HepG2 (cell line): Measurements from ENCODE around the gene CSNK1G1. TPM values are rescaled to one million over a fixed set of nuclear protein-coding genes. Genes with fewer than 3 reads are reported as not detected.

ENCODE experiments used
- AKAP8 ChIP-seq: sonication (generic); formaldehyde crosslinking; IDR thresholded peaks from 2 replicates; pipeline ENCODE4 v1.5.1; 2020; ENCODE audit warnings: mild to moderate bottlenecking, missing genetic modification reagents
- BHLHE40 ChIP-seq: IDR thresholded peaks from 2 replicates; pipeline ENCODE4 v1.6.1; 2011; ENCODE audit warnings: low read length, improper control_type of control experiment
- CREM ChIP-seq, 2 experiments: sonication (generic) in 1 of 2; formaldehyde crosslinking in 1 of 2; IDR thresholded peaks; 2 replicates each; pipeline versions ENCODE4 v1.4.0 to v1.6.1; 2016 to 2020; ENCODE audit warnings: antibody characterized with exemption in 1 of 2, mild to moderate bottlenecking in 1 of 2, missing genetic modification reagents in 1 of 2
- HHEX ChIP-seq: IDR thresholded peaks from 2 replicates; pipeline ENCODE4 v1.6.1; 2016; ENCODE audit warnings: control low read depth
- HNF4G ChIP-seq, 2 experiments: sonication (generic) in 1 of 2; formaldehyde crosslinking in 1 of 2; IDR thresholded peaks; 2 replicates each; pipeline versions ENCODE4 v1.4.0 to v1.6.1; 2011 to 2020; ENCODE audit warnings: borderline replicate concordance in 2 of 2, low read depth in 2 of 2, mild to moderate bottlenecking in 2 of 2, low read length in 1 of 2, missing genetic modification reagents in 1 of 2, moderate library complexity in 1 of 2
- HNRNPLL ChIP-seq: fragments of 200-400 bp; formaldehyde crosslinking; IDR thresholded peaks from 2 replicates; pipeline ENCODE4 v1.6.1; 2017; ENCODE audit warnings: mild to moderate bottlenecking, low read depth, low read length; ENCODE audit not compliant: poor library complexity, severe bottlenecking
- IKZF4 ChIP-seq: sonication (generic); formaldehyde crosslinking; IDR thresholded peaks from 2 replicates; pipeline ENCODE4 v1.5.1; 2020; ENCODE audit warnings: borderline replicate concordance, mild to moderate bottlenecking, low read depth, missing genetic modification reagents; ENCODE audit errors: not compliant biosample characterization
- MED1 ChIP-seq: sonication (generic); formaldehyde crosslinking; IDR thresholded peaks from 2 replicates; pipeline ENCODE4 v1.4.0; 2020; ENCODE audit warnings: missing genetic modification reagents
- POLR2AphosphoS2 ChIP-seq: IDR thresholded peaks from 2 replicates; pipeline ENCODE4 v1.6.1; 2011; ENCODE audit warnings: low read depth, low read length, improper control_type of control experiment
- RFX5 ChIP-seq: IDR thresholded peaks from 2 replicates; pipeline ENCODE4 v1.6.1; 2011; ENCODE audit warnings: low read depth, low read length, improper control_type of control experiment
- SMYD3 ChIP-seq: sonication (generic); formaldehyde crosslinking; IDR thresholded peaks from 2 replicates; pipeline ENCODE4 v1.8.1; 2023; ENCODE audit warnings: mild to moderate bottlenecking, missing genetic modification reagents
- SNRNP70 ChIP-seq: fragments of 200-400 bp; formaldehyde crosslinking; IDR thresholded peaks from 2 replicates; pipeline ENCODE4 v1.6.1; 2017; ENCODE audit warnings: mild to moderate bottlenecking, low read depth, low read length, moderate library complexity
- TOPORS ChIP-seq: sonication (generic); formaldehyde crosslinking; IDR thresholded peaks from 2 replicates; pipeline ENCODE4 v1.8.0; 2023; ENCODE audit warnings: mild to moderate bottlenecking, missing genetic modification reagents
- ZFP36 ChIP-seq: fragments of 150-350 bp; IDR thresholded peaks from 2 replicates; pipeline ENCODE4 v1.6.1; 2018; ENCODE audit warnings: borderline replicate concordance, low read length, low read depth; ENCODE audit not compliant: partially characterized antibody
- ZNF263 ChIP-seq: sonication (generic); formaldehyde crosslinking; IDR thresholded peaks from 2 replicates; pipeline ENCODE4 v1.4.0; 2020; ENCODE audit warnings: missing genetic modification reagents
- ZNF430 ChIP-seq: sonication (generic); formaldehyde crosslinking; IDR thresholded peaks from 2 replicates; pipeline ENCODE4 v1.9.0; 2021; ENCODE audit warnings: mild to moderate bottlenecking, missing genetic modification reagents
- ZNF564 ChIP-seq: sonication (generic); formaldehyde crosslinking; IDR thresholded peaks from 2 replicates; pipeline ENCODE4 v1.8.1; 2023; ENCODE audit warnings: mild to moderate bottlenecking, missing genetic modification reagents
- ZNF704 ChIP-seq: sonication (generic); formaldehyde crosslinking; IDR thresholded peaks from 2 replicates; pipeline ENCODE4 v1.8.1; 2023; ENCODE audit warnings: mild to moderate bottlenecking, inconsistent platforms, moderate library complexity, missing genetic modification reagents, borderline replicate concordance
- ZNF747 ChIP-seq: sonication (generic); formaldehyde crosslinking; IDR thresholded peaks from 2 replicates; pipeline ENCODE4 v1.8.1; 2023; ENCODE audit warnings: missing genetic modification reagents, mild to moderate bottlenecking, borderline replicate concordance
- ZNF850 ChIP-seq: sonication (generic); formaldehyde crosslinking; conservative IDR thresholded peaks from 2 replicates; pipeline ENCODE4 v1.9.0; 2021; ENCODE audit warnings: mild to moderate bottlenecking, missing genetic modification reagents
- ZUFSP ChIP-seq: sonication (generic); formaldehyde crosslinking; IDR thresholded peaks from 2 replicates; pipeline ENCODE4 v1.9.0; 2021; ENCODE audit warnings: missing genetic modification reagents, mild to moderate bottlenecking, borderline replicate concordance
- polyA plus RNA-seq, 8 experiments: library from polyadenylated mRNA; depleted of rRNA in 3 of 8; stranded (reverse) in 7 of 8; unstranded in 1 of 8; fragments of >200 nt; fragmentation: Illumina TruSeq in 4 of 8; extraction: Trizol in 4 of 8; gene quantifications; 2 replicates each; pipeline versions ENCODE4 v1.2.1 to v1.2.3, GENCODE V29; 2011 to 2016; ENCODE audit warnings: low read depth in 4 of 8, missing spikeins in 1 of 8, mixed read lengths in 1 of 8; ENCODE audit not compliant: insufficient read depth in 1 of 8
- total RNA-seq, 5 experiments: library from RNA; depleted of rRNA; stranded (reverse); fragments of >200 nt; fragmentation: Illumina TruSeq; extraction: Trizol; gene quantifications; 2 replicates each; pipeline ENCODE4 v1.2.3, GENCODE V29; 2016; ENCODE audit warnings: low read depth in 1 of 5
- TF ChIP-seq, protein P1 (sequence below): sonication (generic); formaldehyde crosslinking; IDR thresholded peaks from 2 replicates; pipeline ENCODE4 v1.9.0; 2021; ENCODE audit warnings: missing genetic modification reagents, borderline replicate concordance
- TF ChIP-seq, protein P2 (sequence below): sonication (generic); formaldehyde crosslinking; IDR thresholded peaks from 2 replicates; pipeline ENCODE4 v1.8.1; 2023; ENCODE audit warnings: mild to moderate bottlenecking, missing genetic modification reagents

CSNK1G1 gene
- total and polyA plus RNA-seq, 2 of the 13 experiments (the other 11 are each of a cell fraction or from before 2014, with no cell fraction given): 8.5 to 12.6 TPM

- TF ChIP-seq HNRNPLL (no peak), SMYD3 (CRISPR knock-in tag) (no peak), ZNF430 (CRISPR knock-in tag) (no peak), HNF4G (IDR thresholded peaks at IDR 0.05; ENCODE audit: borderline replicate concordance, low read depth, low read length) (no peak), HNF4G (CRISPR knock-in tag; IDR thresholded peaks at IDR 0.05; ENCODE audit: borderline replicate concordance, low read depth) (no peak), CREM (IDR thresholded peaks at IDR 0.05) (no peak), CREM (CRISPR knock-in tag; IDR thresholded peaks at IDR 0.05) (no peak), RFX5 (no peak), AKAP8 (CRISPR knock-in tag) (no peak), POLR2AphosphoS2 (no peak), ZNF704 (CRISPR knock-in tag) (no peak), HHEX (CRISPR knock-in tag) (no peak), TOPORS (CRISPR knock-in tag) (no peak), ZNF263 (CRISPR knock-in tag) (no peak), ZFP36 (no peak), MED1 (CRISPR knock-in tag) (no peak), BHLHE40 (no peak), ZNF564 (CRISPR knock-in tag) (no peak), ZNF850 (no peak), IKZF4 (CRISPR knock-in tag) (no peak), ZUFSP (no peak), SNRNP70 (no peak), ZNF747 (CRISPR knock-in tag) (no peak)
- TF ChIP-seq, protein P1, sequence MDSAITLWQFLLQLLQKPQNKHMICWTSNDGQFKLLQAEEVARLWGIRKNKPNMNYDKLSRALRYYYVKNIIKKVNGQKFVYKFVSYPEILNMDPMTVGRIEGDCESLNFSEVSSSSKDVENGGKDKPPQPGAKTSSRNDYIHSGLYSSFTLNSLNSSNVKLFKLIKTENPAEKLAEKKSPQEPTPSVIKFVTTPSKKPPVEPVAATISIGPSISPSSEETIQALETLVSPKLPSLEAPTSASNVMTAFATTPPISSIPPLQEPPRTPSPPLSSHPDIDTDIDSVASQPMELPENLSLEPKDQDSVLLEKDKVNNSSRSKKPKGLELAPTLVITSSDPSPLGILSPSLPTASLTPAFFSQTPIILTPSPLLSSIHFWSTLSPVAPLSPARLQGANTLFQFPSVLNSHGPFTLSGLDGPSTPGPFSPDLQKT (CRISPR knock-in tag): no peak
- TF ChIP-seq, protein P2, sequence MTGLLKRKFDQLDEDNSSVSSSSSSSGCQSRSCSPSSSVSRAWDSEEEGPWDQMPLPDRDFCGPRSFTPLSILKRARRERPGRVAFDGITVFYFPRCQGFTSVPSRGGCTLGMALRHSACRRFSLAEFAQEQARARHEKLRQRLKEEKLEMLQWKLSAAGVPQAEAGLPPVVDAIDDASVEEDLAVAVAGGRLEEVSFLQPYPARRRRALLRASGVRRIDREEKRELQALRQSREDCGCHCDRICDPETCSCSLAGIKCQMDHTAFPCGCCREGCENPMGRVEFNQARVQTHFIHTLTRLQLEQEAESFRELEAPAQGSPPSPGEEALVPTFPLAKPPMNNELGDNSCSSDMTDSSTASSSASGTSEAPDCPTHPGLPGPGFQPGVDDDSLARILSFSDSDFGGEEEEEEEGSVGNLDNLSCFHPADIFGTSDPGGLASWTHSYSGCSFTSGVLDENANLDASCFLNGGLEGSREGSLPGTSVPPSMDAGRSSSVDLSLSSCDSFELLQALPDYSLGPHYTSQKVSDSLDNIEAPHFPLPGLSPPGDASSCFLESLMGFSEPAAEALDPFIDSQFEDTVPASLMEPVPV (CRISPR knock-in tag): no peak
Observed at GRCh38 chr15:64246364-64247189, 109.4 kb downstream of the CSNK1G1 start (continued).
